Left ventricle myocardium inferior (tissue), 1 donor: ENCODE measurements around the gene RAD9A. TPM values are rescaled to one million over a fixed set of nuclear protein-coding genes. Genes with fewer than 3 reads are reported as not detected.

Experiments used
- DNase-seq: peaks from one replicate; pipeline ENCODE4 v3.0.0-alpha.2; 2020
- H3K27ac ChIP-seq: fragments of 200-600 bp; replicated peaks from 2 replicates; pipeline ENCODE4 v1.8.0; 2021
- H3K27me3 ChIP-seq: fragments of 200-600 bp; 2 replicates; pipeline ENCODE4 v1.8.0; 2021; ENCODE audit warnings: low read depth
- H3K36me3 ChIP-seq: fragments of 200-600 bp; 2 replicates; pipeline ENCODE4 v1.8.0; 2021
- H3K4me1 ChIP-seq: fragments of 200-600 bp; 2 replicates; pipeline ENCODE4 v1.8.0; 2021
- H3K4me3 ChIP-seq: fragments of 200-600 bp; 2 replicates; pipeline ENCODE4 v1.8.0; 2021; ENCODE audit warnings: mild to moderate bottlenecking, moderate library complexity
- H3K9me3 ChIP-seq: fragments of 200-600 bp; replicated peaks from 2 replicates; pipeline ENCODE4 v1.8.0; 2021
- intact Hi-C: fragments of 100-400 bp; cut with micrococcal nuclease; formaldehyde crosslinking; loops from one replicate; pipeline ENCODE4 v1.11.0; 2022
- total RNA-seq: library from RNA; stranded (reverse); fragmentation: NEBNext Ultra II Directional; extraction: Animal tissue kit (Norgen Biotek cat#: 25700); gene quantifications from one replicate; pipeline ENCODE4 v1.2.1, GENCODE V29; 2021
- TF ChIP-seq, protein P1 (sequence below): fragments of 200-600 bp; IDR thresholded peaks from 2 replicates; pipeline ENCODE4 v1.8.0; 2021; ENCODE audit warnings: antibody characterized with exemption, mild to moderate bottlenecking, borderline replicate concordance
- donor health status: DM: no; HTN: yes; CAD: no; lungs with severe emphysema.

The RAD9A gene
- total RNA-seq, 1 donor from 2014 or later, result 7.0 TPM

DNA sequence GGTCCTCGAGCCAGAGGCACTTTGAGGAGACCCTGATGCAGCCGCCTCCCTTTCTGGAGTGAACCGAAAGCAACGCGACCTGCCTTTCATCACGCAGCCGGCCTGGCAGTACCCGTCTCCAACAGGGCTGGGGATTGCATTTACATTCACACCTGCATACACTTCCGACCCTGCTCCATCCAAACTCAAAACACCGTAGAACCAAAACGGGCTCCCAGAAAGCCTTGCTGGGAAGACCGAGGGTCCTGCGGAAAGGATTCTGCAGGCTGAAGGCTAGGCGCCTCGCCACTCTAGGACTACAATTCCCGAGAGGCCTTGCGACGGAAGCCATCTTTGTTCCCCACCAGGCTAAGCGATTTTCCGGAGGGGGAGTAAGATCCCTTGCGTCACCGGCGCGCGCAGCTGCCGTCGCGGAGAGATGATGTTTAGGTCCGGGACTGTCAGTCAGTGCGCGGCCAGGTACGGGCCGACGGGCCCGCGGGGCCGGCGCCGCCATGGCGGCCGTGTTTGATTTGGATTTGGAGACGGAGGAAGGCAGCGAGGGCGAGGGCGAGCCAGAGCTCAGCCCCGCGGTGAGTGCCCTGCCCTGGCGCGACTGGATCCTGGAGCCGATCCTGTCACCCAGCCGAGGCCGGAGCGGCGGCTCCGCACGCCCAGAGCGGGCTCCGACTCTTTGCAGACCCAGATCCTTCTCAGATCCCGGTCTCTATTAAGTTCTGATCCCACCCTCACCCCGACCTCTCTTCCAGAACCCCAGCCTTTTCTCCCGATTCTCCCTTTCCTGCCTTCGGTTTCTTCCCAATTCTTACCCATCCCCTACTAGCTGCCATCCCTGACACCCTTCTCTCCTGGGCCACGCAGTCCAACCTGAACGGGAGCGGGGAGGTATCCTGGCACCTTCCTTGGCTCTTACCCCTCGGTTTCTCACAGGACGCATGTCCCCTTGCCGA, 36.5 kb downstream of the RAD9A start, which contains the start of gene RPS6KB2:
TSS of gene RPS6KB2 (plus strand) at position 443 of the 950 bp plus-strand sequence. CDS start at position 495, 52 bp downstream.
- Histone ChIP-seq H3K4me3 (peak within 1 kb of the TSS; percentile 81), H3K4me1 (peaks cover 31% of the 10 kb centered on the region), H3K27me3 (no peaks in the 10 kb centered on the region), H3K9me3 (no peaks in the 10 kb centered on the region), H3K27ac (peak within 1 kb of the TSS; percentile 89), H3K36me3 (peaks cover 35% of the 10 kb centered on the region)
- TF ChIP-seq, protein P1, sequence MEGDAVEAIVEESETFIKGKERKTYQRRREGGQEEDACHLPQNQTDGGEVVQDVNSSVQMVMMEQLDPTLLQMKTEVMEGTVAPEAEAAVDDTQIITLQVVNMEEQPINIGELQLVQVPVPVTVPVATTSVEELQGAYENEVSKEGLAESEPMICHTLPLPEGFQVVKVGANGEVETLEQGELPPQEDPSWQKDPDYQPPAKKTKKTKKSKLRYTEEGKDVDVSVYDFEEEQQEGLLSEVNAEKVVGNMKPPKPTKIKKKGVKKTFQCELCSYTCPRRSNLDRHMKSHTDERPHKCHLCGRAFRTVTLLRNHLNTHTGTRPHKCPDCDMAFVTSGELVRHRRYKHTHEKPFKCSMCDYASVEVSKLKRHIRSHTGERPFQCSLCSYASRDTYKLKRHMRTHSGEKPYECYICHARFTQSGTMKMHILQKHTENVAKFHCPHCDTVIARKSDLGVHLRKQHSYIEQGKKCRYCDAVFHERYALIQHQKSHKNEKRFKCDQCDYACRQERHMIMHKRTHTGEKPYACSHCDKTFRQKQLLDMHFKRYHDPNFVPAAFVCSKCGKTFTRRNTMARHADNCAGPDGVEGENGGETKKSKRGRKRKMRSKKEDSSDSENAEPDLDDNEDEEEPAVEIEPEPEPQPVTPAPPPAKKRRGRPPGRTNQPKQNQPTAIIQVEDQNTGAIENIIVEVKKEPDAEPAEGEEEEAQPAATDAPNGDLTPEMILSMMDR, result no peak
- peak; percentile 99 for DNase-seq
- intact Hi-C loops, result no loop called here

DNA sequence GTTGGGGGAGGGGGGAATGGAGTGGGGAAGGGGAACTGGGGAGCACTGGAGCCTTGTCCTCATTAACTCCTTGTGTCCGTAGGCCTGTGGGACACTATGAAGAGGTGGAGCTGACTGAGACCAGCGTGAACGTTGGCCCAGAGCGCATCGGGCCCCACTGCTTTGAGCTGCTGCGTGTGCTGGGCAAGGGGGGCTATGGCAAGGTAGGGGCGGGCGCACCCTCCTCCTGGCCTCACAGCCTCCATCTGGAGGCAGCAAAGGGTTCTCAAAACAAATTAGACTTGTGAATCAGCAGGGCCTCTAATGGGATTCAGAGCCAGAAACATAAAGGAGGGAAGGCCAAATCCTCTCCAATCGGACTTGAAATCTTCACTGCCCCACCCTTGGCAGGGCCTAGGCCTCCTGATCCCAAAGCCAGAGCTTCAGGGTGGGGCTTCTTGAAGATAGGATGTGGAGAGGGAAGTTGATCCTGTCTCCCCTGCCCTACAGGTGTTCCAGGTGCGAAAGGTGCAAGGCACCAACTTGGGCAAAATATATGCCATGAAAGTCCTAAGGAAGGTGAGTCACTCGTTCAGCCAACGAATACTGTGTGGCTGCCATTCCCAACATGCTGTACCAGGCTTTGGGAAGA, 37.4 kb downstream of the RAD9A start:
- TF ChIP-seq, protein P1, result no peak
- Histone ChIP-seq H3K27ac (peak overlapping the region; percentile 89), H3K27me3 (no peaks in the 10 kb centered on the region), H3K9me3 (no peaks in the 10 kb centered on the region), H3K36me3 (peaks cover 43% of the 10 kb centered on the region), H3K4me3 (peak overlapping the region; percentile 81), H3K4me1 (peaks cover 31% of the 10 kb centered on the region)
- no peak for DNase-seq
- intact Hi-C loops, result no loop called here

DNA sequence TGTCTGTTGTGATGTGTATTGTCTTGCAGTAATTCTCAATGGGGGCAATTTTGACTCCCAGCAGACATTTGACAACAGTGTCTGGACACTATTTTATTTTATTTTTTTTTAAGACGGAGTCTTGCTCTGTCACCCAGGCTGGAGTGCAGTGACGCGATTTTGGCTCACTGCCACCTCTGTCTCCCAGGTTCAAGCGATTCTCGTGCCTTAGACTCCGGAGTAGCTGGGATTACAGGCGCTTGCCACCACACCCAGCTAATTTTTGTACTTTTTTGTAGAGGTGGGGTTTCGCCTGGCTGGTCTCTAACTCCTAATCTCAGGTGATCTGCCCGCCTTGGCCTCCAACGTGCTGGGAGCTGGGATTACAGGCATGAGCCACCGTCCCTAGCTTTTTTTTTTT, 37.9 kb downstream of the RAD9A start:
- peaks cover 31% of the 10 kb centered on the region for H3K4me1 ChIP-seq
- peaks cover 49% of the 10 kb centered on the region for H3K36me3 ChIP-seq
- TF ChIP-seq, protein P1, result no peak
- H3K4me3 ChIP-seq, result peak overlapping the region; percentile 81
- DNase-seq, result no peak
- H3K27ac ChIP-seq, result no peak overlapping the region
- no peaks in the 10 kb centered on the region for H3K9me3 ChIP-seq
- intact Hi-C loops, result no loop called here
- H3K27me3 ChIP-seq, result no peaks in the 10 kb centered on the region

- DNase-seq, result no peak
- H3K27ac ChIP-seq, result no peak overlapping the region
- intact Hi-C loops, result no loop called here
- H3K27me3 ChIP-seq, result no peaks in the 10 kb centered on the region
- no peak overlapping the region for H3K4me3 ChIP-seq
- peaks cover 38% of the 10 kb centered on the region for H3K4me1 ChIP-seq
- H3K9me3 ChIP-seq, result no peaks in the 10 kb centered on the region
- peaks cover 65% of the 10 kb centered on the region for H3K36me3 ChIP-seq
- TF ChIP-seq, protein P1, result no peak
Observed at GRCh38 chr11:67431346-67432249, 39.8 kb downstream of the RAD9A start.
